NCI-H1436 (cell line): ENCODE results near the gene SEMA3E.
"Not testable (repeated sequence)": the region's sequence is repeated elsewhere in the genome, so short reads cannot be mapped to it uniquely, and the experiment has no call there.

Experiments used
- DNase-seq: peaks from one replicate; lab custom pipeline; 2025; lab: John Stamatoyannopoulos, UW

SEMA3E gene

GRCh38 chr7:83451501-83452045 is 197.4 kb downstream of the SEMA3E start:
- DNase-seq: peak; percentile 12

GRCh38 chr7:83449781-83450180 is 199.2 kb downstream of the SEMA3E start:
- DNase-seq: no peak

GRCh38 chr7:83447681-83448080 is 201.3 kb downstream of the SEMA3E start:
- DNase-seq: no peak

GRCh38 chr7:83446102-83446669 is 202.8 kb downstream of the SEMA3E start:
- DNase-seq: no peak

- no peak for DNase-seq
Measured at GRCh38 chr7:83442911-83443310, 206.0 kb downstream of the SEMA3E start.

GRCh38 chr7:83439026-83439425 is 209.9 kb downstream of the SEMA3E start:
- no peak for DNase-seq

GRCh38 chr7:83430289-83430688 is 218.7 kb downstream of the SEMA3E start:
- not testable (repeated sequence) for DNase-seq

- no peak for DNase-seq
Measured at GRCh38 chr7:83429493-83429892, 219.4 kb downstream of the SEMA3E start.

GRCh38 chr7:83427884-83428283 is 221.1 kb downstream of the SEMA3E start:
- DNase-seq: no peak

GRCh38 chr7:83426325-83426724 is 222.6 kb downstream of the SEMA3E start:
- DNase-seq: no peak

GRCh38 chr7:83419013-83419412 is 229.9 kb downstream of the SEMA3E start:
- no peak for DNase-seq

GRCh38 chr7:83415840-83416239 is 233.1 kb downstream of the SEMA3E start:
- no peak for DNase-seq

GRCh38 chr7:83414947-83415346 is 234.0 kb downstream of the SEMA3E start:
- DNase-seq: no peak

GRCh38 chr7:83413831-83414230 is 235.1 kb downstream of the SEMA3E start:
- peak; percentile 74 for DNase-seq

GRCh38 chr7:83413424-83413823 is 235.5 kb downstream of the SEMA3E start:
- DNase-seq: no peak

GRCh38 chr7:83410989-83411591 is 237.8 kb downstream of the SEMA3E start:
- DNase-seq: peak; percentile 57

GRCh38 chr7:83394776-83395175 is 254.2 kb downstream of the SEMA3E start:
- DNase-seq: no peak

- DNase-seq: no peak
Measured at GRCh38 chr7:83388436-83388835, 260.5 kb downstream of the SEMA3E start.

GRCh38 chr7:83366629-83367028 is 282.3 kb downstream of the SEMA3E start:
- no peak for DNase-seq

GRCh38 chr7:83365746-83366145 is 283.2 kb downstream of the SEMA3E start:
- DNase-seq: no peak

- DNase-seq: no peak
Measured at GRCh38 chr7:83362871-83363550, 285.9 kb downstream of the SEMA3E start.

- DNase-seq: no peak
Measured at GRCh38 chr7:83359108-83359507, 289.8 kb downstream of the SEMA3E start.

- no peak for DNase-seq
Measured at GRCh38 chr7:83355143-83355542, 293.8 kb downstream of the SEMA3E start.
